Tibial nerve (tissue), 4 donors: ENCODE results near the gene LRRC14B. TPM values are rescaled to one million over a fixed set of nuclear protein-coding genes. Genes with fewer than 3 reads are reported as not detected.

Source experiments
- DNase-seq, 2 donors: peaks; one replicate each; pipeline ENCODE4 v3.0.0-alpha.2; 2019; ENCODE audit warnings: low spot score in 2 of 2
- H3K27ac ChIP-seq, 4 donors: fragments of 200-600 bp; sonication (generic) in 3 of 4; one replicate each; pipeline ENCODE4 v1.5.1; 2017 to 2019; ENCODE audit warnings: mild to moderate bottlenecking in 1 of 4
- H3K27me3 ChIP-seq, 2 donors: fragments of 200-600 bp; sonication (generic) in 1 of 2; one replicate each; pipeline versions ENCODE4 v1.5.1 to v1.6.0; 2017 to 2019
- H3K36me3 ChIP-seq, 3 donors: fragments of 200-600 bp; sonication (generic); one replicate each; pipeline ENCODE4 v1.5.1; 2018 to 2019
- H3K4me1 ChIP-seq, 4 donors: fragments of 200-600 bp; sonication (generic) in 3 of 4; one replicate each; pipeline ENCODE4 v1.5.1; 2017 to 2019
- H3K4me3 ChIP-seq, 4 donors: fragments of 200-600 bp; sonication (generic) in 3 of 4; one replicate each; pipeline ENCODE4 v1.5.1; 2017 to 2019; ENCODE audit warnings: mild to moderate bottlenecking in 1 of 4, moderate library complexity in 1 of 4
- H3K9me3 ChIP-seq, 4 donors: fragments of 200-600 bp; sonication (generic) in 3 of 4; one replicate each; pipeline ENCODE4 v1.5.1; 2017 to 2019
- EP300 ChIP-seq, 2 donors: sonication (generic); formaldehyde crosslinking; IDR thresholded peaks; one replicate each; pipeline ENCODE4 v1.6.1; 2017; ENCODE audit warnings: antibody characterized with exemption in 2 of 2, mild to moderate bottlenecking in 1 of 2
- POLR2A ChIP-seq, 2 donors: fragments of 450-650 bp; IDR thresholded peaks; one replicate each; pipeline ENCODE4 v1.6.1; 2017; ENCODE audit warnings: antibody characterized with exemption in 2 of 2, mild to moderate bottlenecking in 2 of 2, moderate library complexity in 2 of 2
- WGBS, 2 donors: methylation state at CpG; one replicate each; pipeline ENCODE4 v1.1.5; 2018; 5-methylcytosine and 5-hydroxymethylcytosine counted together
- total RNA-seq, 4 donors: library from RNA; depleted of rRNA; stranded (reverse); fragments of >200 nt; gene quantifications; one replicate each; pipeline ENCODE4 v1.1.0, GENCODE V29; 2016
- TF ChIP-seq, protein P1 (sequence below), 5 experiments: fragments of 200-600 bp in 3 of 5; fragments of 450-650 bp in 2 of 5; sonication (generic) in 3 of 5; IDR thresholded peaks; one replicate each; pipeline ENCODE4 v1.5.1; 2016 to 2019; ENCODE audit warnings: antibody characterized with exemption in 5 of 5, mild to moderate bottlenecking in 3 of 5, moderate library complexity in 2 of 5

LRRC14B gene
- total RNA-seq, 4 donors from 2014 or later = not detected

DNA sequence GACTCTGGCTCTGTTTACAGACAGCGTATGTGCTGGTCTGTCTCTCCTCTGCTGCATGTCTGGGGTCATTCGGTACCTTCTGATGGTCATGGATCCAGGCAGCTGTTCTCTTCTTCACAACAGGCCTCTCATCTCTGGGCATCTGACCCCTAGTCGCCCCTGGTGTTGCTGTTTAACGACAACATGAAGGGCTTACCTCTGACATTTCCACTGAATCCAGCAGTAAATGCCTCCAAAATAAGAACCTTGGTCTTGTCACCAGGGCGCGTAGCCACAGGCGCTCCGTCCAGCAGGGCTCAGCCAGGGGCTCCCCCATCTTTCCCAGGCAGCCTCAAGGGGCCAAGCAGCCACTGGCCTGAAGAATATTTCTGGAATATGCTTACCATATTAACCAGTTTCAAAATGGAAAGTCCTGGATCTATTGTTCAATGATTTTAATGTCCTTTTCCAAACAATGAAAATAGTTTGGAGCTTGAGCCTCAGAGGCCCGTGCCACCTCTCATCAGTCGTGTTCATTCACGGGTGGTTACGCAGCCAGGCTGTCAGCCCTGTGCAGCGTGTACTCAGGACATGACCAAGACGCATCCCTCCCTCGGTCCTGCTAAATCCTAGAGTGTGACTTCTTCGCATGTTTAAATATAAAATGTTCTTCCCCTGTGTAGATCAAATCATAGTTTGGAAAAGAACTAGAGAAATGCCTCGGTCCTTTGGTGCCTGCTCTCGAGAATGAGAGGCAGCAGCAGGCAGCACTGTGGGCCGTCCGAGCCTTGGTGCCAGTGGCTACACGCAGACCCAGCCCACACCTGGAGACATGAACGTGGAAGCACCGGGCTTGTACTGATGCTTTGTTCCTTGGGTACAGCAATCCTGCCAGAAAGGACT, 30.1 kb upstream of the LRRC14B start:
- Histone ChIP-seq H3K27me3 (no peaks in the 10 kb centered on the region), H3K4me3 (no peak overlapping the region), H3K4me1 (peaks cover 0 to 9% (median 0%) of the 10 kb centered on the region in 4 donors), H3K36me3 (no peaks in the 10 kb centered on the region), H3K27ac (no peak overlapping the region), H3K9me3 (no peaks in the 10 kb centered on the region)
- TF ChIP-seq EP300 (IDR thresholded peaks at IDR 0.05) (no peak), POLR2A (IDR thresholded peaks at IDR 0.05) (no peak)
- TF ChIP-seq, protein P1, sequence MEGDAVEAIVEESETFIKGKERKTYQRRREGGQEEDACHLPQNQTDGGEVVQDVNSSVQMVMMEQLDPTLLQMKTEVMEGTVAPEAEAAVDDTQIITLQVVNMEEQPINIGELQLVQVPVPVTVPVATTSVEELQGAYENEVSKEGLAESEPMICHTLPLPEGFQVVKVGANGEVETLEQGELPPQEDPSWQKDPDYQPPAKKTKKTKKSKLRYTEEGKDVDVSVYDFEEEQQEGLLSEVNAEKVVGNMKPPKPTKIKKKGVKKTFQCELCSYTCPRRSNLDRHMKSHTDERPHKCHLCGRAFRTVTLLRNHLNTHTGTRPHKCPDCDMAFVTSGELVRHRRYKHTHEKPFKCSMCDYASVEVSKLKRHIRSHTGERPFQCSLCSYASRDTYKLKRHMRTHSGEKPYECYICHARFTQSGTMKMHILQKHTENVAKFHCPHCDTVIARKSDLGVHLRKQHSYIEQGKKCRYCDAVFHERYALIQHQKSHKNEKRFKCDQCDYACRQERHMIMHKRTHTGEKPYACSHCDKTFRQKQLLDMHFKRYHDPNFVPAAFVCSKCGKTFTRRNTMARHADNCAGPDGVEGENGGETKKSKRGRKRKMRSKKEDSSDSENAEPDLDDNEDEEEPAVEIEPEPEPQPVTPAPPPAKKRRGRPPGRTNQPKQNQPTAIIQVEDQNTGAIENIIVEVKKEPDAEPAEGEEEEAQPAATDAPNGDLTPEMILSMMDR (IDR thresholded peaks at IDR 0.05) = no peak
- 79% methylated on average over 23 of the region's 23 CpGs for WGBS, 2 donors
- DNase-seq = no peak

DNA sequence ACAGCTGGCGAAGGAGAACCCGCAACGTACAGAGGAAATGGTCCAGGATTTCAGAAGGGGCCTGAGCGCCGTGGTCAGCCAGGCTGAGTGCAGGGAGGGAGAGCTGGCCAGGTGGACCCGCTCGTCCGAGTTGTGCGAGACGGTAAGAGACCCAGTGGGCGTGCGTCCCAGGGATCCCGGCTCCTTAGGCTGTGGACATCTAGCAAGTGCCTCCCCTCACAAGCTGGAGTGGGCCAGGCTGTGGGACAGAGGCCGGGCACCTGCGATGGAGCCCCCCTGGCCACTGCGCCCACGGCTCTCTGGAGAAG, 29.5 kb upstream of the LRRC14B start:
- 90 to 97% methylated on average over 16 to 17 of the region's 17 CpGs for WGBS, 2 donors
- no peak for TF ChIP-seq EP300 (IDR thresholded peaks at IDR 0.05)
- TF ChIP-seq, protein P1 (IDR thresholded peaks at IDR 0.05) = no peak
- no peak for TF ChIP-seq POLR2A (IDR thresholded peaks at IDR 0.05)
- no peak overlapping the region for H3K4me3 ChIP-seq
- H3K27me3 ChIP-seq = no peaks in the 10 kb centered on the region
- peaks cover 0 to 9% (median 0%) of the 10 kb centered on the region in 4 donors for H3K4me1 ChIP-seq
- no peaks in the 10 kb centered on the region for H3K9me3 ChIP-seq
- no peak overlapping the region for H3K27ac ChIP-seq
- H3K36me3 ChIP-seq = no peaks in the 10 kb centered on the region
- no peak for DNase-seq

DNA sequence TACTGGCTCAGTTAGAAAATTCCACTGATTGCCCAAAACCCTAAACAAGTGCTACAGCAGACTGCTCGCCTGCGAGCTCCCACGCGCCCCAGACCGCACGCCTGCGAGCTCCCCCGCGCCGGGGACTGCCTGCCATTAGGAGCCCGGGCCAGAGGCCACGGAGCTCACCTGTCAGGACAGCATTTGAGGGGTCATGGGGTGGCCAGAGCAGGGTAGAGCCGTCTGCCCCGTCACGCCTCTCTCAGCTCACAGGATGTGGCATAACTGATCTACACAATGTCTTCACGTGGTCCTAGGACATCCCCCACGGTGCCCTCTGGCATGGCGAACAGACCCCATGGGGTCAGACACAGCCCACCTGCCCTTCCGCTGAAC, 29.1 kb upstream of the LRRC14B start:
- Histone ChIP-seq H3K27ac (no peak overlapping the region), H3K4me3 (no peak overlapping the region), H3K36me3 (no peaks in the 10 kb centered on the region), H3K27me3 (no peaks in the 10 kb centered on the region), H3K4me1 (peaks cover 0 to 9% (median 0%) of the 10 kb centered on the region in 4 donors), H3K9me3 (no peaks in the 10 kb centered on the region)
- no peak for DNase-seq
- TF ChIP-seq EP300 (IDR thresholded peaks at IDR 0.05) = no peak
- TF ChIP-seq, protein P1 (IDR thresholded peaks at IDR 0.05) = no peak
- no peak for TF ChIP-seq POLR2A (IDR thresholded peaks at IDR 0.05)
- WGBS, 2 donors = 86 to 96% methylated on average over 5 to 14 of the region's 19 CpGs

DNA sequence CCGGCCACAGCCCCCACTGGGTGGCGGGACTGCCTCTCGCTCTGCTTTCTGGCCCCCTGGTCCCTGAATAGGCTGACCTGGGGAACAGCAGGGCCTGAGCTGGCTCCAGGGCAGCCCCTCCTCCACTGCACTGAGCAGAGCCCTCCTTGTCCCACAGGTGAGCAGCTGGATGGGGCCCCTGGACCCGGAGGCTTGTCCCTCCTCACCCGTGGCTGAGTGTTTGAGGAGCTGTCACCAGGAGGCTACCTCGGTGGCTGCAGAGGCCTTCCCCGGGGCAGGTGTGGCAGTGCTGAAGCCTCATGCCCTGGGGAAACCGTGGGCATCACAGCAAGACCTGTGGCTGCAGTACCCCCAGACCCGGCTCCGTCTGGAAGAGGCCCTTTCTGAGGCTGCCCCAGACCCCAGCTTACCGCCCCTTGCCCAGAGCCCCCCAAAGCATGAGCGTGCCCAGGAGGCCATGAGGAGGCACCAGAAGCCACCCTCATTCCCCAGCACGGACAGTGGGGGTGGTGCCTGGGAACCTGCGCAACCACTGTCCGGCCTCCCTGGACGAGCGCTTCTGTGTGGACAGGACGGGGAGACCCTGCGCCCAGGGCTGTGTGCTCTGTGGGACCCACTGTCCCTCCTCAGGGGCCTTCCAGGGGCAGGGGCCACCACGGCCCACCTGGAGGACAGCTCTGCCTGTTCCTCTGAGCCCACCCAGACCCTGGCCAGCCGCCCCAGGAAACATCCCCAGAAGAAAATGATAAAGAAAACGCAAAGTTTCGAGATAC, 28.5 kb upstream of the LRRC14B start:
- TF ChIP-seq, protein P1 (IDR thresholded peaks at IDR 0.05) = no peak
- TF ChIP-seq EP300 (IDR thresholded peaks at IDR 0.05) (no peak), POLR2A (IDR thresholded peaks at IDR 0.05) (no peak)
- Histone ChIP-seq H3K4me1 (peaks cover 0 to 9% (median 0%) of the 10 kb centered on the region in 4 donors), H3K9me3 (no peaks in the 10 kb centered on the region), H3K27ac (no peak overlapping the region), H3K36me3 (no peaks in the 10 kb centered on the region), H3K27me3 (no peaks in the 10 kb centered on the region), H3K4me3 (no peak overlapping the region)
- WGBS, 2 donors = 91 to 96% methylated on average over 6 to 13 of the region's 23 CpGs
- DNase-seq = no peak

DNA sequence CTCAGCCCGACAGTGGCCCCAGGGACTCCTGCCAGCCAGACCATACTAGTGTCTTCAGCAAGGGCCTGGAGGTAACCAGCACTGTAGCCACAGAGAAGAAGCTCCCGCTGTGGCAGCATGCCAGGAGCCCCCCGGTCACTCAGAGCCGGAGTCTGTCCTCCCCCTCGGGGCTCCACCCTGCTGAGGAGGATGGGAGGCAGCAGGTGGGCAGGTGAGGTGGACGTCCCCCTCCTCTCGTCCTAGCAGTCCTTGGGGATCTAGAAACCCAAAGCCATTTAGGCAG, 28.0 kb upstream of the LRRC14B start:
- Histone ChIP-seq H3K9me3 (no peaks in the 10 kb centered on the region), H3K4me1 (peaks cover 0 to 9% (median 0%) of the 10 kb centered on the region in 4 donors), H3K27ac (no peak overlapping the region), H3K27me3 (no peaks in the 10 kb centered on the region), H3K4me3 (no peak overlapping the region), H3K36me3 (no peaks in the 10 kb centered on the region)
- no peak for DNase-seq
- 90 to 91% methylated on average over 7 of the region's 7 CpGs for WGBS, 2 donors
- TF ChIP-seq EP300 (IDR thresholded peaks at IDR 0.05) = no peak
- TF ChIP-seq, protein P1 (IDR thresholded peaks at IDR 0.05) = no peak
- TF ChIP-seq POLR2A (IDR thresholded peaks at IDR 0.05) = no peak
